HG02943 (cell line): Measurements from ENCODE around the gene KLHL35.

ENCODE experiments used
- ATAC-seq: cut with Tn5 transposase; IDR thresholded peaks from one replicate; pipeline ENCODE4 v1.9.1; 2021; ENCODE audit warnings: mild to moderate bottlenecking, low read depth, moderate library complexity; ENCODE audit not compliant: unreplicated experiment

Gene KLHL35, protein sequence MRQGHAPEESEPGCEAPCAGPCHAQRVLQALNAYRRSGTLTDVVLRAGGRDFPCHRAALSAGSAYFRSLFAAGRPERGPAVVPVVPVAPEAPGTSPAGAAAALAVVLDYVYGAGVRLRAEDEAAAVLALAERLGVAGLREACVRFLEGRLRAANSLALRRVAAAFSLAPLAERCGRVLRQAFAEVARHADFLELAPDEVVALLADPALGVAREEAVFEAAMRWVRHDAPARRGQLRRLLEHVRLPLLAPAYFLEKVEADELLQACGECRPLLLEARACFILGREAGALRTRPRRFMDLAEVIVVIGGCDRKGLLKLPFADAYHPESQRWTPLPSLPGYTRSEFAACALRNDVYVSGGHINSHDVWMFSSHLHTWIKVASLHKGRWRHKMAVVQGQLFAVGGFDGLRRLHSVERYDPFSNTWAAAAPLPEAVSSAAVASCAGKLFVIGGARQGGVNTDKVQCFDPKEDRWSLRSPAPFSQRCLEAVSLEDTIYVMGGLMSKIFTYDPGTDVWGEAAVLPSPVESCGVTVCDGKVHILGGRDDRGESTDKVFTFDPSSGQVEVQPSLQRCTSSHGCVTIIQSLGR

DNA sequence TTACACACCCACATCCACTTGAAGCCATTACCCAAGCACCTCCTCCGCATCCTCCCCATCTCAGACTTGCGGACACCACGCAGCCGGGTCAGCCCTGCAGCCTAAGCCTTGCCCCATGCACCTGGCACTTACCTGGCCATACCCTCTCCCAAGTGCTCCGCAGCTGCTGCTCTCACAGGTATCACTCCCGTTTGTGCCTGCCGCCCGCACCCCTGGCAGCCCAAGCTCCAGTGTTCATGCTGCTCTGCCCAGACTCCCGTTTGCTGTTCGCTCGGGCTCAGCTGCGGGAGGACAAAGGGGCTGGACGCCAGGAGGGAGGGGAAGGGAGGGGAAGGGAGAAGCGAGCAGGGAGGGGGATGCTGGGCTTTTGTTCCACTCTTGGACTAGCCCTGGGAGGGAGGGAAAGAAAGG, at the start of gene KLHL35:
KLHL35 (minus strand) TSS at position 293 of the 411 bp plus-strand sequence. CDS start 2,574 bp downstream, outside the sequence.
- no peak for ATAC-seq

DNA sequence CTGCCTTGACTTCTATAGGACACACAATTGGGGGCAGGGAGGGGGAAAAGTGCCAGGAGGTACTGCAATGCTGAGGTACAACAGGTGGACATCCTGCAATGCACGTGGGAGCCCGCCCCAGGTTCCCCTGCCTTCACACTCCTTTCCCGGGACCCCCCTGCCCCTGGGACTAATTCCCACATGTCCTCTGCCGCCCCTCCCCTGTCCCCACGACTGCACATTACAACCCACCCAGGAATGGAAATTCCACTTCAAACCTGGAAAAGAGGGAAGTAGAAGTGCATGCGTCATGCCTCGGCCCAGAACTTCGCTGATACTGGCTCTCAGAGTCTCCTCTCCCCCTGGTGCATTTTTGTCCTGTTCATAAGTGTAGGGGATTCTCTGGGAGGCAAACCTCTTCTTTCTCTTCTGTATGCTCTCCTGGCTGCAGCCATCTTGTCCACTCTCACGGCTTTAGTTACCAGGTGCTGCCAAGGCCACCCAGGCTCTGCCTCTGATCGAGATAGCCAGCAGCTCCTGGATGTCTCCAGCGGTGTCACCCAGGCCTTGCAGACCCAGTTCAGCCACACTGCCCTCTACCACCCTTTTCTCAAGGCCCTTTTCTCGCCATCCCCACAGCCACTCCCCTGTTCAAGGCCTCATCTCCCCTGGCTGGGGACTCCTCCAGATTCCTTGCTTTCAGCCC, 49.1 kb upstream of the KLHL35 start:
- no peak for ATAC-seq

DNA sequence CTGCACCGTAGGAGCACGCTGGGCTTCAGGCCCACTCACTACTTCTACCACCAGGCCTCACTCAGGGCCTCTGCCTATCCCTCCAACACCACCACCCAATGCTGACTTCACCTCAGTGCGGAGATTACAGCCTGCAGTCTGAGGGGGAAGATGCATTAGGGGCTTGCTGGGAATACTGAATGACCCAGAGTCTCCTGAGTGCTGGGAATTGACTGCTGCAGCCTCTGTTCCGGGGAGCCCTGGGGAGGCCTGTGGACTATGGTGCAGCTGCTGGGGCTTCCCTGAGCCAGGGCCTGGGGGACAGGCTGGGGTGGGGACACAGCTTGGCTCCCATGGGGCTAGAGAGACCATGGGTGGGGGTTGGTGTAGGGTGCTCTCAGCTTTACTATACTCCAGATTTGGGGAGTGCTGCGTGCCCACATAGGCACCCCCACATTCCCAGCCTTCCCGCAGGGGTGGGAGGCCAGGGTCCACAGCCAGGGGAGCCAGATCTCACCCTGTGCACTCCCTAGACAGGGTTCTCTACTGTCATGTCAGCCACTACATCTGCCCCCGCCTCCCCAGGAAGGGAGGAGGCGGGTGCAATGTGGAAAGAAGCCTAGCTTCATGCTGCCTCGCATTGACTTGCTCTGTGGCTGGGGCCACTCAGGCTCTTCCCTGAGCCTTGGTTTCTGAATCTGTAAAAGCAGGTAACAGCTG, 48.4 kb upstream of the KLHL35 start:
- no peak for ATAC-seq

DNA sequence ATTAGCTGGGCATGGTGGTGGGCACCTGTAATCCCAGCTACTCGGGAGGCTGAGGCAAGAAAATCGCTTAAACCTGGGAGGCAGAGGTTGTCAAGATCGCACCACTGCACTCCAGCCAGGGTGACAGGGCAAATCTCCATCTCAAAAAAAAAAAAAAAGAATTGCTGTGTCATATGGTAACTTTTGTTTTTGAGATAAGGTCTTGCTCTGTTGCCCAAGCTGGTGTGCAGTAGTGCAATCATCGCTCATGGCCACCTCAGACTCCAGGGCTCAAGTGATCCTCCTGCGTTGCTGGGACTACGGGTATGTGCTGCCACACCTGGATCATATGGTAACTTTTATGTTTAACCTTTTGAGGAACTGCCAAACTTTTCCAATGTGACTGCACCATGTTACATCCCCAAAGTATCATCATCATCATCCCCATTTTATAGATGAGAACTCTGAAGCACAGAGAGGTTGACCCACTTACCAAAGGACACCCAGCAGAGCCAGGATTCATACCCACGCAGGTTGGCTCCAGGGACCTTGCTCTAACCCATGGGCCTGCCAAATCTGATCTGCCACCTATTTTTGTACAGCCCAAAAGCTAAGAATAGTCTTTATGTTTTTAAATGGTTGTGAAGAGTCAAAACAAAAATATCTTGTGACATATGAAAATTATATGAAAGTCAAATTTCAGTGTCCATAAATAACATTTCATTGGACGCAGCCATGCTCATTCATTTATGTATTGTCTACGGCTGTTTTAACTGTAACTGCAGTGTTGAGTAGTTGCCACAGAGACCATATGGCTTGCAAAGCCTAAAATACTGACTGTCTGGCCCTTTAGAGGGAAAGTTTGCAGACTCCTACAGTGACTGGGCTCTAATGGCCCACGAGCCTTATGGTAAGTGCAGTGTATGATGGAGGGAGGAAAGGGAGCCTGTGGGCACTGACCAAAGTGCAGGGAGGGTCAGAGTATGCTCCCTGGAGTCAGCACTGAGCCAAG, 47.5 kb upstream of the KLHL35 start:
- ATAC-seq, result no peak

DNA sequence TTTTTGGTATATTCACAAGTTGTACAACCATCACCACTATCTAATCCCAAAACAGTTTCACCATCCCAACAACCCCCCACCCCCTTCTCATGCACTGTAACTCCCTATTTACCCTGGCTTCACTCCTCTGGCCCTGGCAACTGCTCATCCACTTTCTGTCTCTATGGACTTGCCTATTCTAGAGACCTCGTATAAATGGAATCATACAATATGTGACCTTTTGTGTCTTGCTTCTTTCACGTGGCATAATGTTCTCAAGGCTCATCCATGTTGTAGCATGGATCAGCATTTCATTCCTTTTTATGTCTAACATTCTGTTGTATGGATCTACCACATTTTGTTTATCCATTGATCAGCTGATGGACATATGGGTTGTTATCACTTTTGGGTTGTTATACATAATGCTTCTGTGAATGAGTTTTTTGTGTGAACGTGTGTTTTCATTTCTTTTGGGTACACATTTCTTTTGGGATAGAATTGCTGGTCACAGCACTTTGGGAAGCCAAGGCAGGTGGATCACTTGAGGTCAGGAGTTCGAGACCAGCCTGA, 46.7 kb upstream of the KLHL35 start:
- no peak for ATAC-seq

DNA sequence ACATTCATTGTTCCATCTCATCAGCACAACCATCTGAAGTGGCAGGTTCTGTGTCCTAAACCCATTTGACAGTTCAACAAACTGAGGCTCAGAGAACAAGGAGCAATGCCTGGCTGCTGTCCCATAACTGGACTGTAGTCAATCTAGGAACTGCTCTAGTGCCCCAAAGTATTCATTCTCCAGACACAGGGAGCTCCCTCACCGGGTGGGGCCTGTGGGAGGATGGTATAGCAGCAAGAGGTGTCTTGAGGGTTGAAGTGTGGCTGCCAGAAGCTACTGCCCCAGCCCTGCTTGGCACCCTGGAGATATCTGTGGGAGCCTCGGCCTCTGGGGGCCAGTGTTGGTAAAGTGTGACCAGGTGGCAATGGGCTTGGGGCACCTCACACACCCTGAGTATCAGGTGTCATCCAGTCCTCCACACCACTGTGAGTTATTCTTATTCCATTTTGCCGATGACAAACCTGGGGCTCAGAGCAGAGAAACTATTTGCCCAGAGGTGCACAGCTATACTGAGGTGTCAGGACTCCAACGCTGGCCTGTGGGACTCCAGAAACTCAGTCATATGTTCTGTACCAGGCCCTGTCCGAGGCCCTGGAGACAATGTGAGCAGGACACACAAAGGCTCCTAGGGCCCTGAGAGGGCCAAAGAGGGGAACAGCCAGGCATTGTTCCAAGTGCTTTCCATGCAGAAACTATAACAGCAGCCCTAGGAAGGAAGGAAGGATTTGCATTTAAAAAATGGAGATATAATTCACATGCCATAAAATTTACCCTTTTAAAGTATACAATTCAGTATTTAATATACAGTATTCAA, 46.0 kb upstream of the KLHL35 start:
- ATAC-seq, result no peak

DNA sequence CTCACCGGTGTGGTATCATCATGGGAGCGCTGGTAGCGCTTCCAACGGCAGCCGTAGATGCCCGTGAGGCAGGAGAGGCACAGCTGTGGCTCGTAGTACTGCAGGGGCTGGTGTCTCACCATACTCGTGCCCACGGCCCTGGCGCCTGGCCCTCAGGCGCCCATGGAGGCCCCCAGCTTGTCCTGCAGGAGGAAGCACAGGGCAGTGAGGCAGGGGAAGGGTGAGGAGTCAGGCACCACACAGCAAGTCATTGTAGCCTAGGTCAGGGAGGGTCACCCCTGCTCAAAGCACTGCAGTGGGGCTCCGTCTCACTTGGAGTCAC, 44.6 kb upstream of the KLHL35 start:
- no peak for ATAC-seq

DNA sequence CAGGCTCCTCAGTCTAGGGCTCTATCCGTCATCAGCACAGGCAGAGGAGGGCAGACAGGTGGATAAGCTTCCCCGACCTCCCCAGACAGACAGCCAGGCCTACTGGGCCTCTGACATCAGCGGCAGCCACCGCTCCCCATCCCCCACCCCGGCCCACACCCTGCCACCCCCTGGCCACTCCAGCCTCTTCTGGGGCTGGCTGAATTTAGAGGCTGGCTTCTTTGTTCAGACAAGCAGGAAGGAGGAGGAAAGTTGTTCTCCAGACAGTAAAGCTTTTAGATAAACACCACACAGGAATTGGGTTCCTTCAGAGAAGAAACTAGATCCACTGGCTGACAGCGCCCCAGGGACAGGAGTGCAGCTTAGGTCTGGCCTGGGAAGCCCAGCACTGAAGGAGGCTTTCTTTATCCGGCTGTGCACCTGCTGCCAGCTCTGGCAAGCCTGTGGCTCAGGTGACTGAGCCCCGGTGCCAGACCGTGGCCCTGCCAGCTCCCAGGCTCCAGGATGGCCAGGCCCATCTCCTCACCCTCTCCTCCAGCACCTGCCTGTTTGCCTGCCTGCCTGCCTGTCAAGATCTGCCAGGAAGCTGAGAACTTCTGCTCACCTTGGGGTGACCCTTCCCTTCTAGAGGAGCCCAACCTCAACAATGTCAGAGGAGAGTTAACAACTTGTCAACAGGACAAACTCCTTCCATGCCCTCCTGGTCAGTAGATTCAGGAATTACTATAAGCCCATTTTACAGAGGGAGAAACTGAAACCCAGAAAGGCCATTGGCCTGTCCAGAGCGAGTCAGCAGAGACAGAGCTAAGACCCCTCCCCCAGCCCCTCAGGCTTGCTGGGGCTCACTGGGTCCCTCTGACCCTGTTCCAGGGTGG, 44.0 kb upstream of the KLHL35 start:
- ATAC-seq, result no peak

DNA sequence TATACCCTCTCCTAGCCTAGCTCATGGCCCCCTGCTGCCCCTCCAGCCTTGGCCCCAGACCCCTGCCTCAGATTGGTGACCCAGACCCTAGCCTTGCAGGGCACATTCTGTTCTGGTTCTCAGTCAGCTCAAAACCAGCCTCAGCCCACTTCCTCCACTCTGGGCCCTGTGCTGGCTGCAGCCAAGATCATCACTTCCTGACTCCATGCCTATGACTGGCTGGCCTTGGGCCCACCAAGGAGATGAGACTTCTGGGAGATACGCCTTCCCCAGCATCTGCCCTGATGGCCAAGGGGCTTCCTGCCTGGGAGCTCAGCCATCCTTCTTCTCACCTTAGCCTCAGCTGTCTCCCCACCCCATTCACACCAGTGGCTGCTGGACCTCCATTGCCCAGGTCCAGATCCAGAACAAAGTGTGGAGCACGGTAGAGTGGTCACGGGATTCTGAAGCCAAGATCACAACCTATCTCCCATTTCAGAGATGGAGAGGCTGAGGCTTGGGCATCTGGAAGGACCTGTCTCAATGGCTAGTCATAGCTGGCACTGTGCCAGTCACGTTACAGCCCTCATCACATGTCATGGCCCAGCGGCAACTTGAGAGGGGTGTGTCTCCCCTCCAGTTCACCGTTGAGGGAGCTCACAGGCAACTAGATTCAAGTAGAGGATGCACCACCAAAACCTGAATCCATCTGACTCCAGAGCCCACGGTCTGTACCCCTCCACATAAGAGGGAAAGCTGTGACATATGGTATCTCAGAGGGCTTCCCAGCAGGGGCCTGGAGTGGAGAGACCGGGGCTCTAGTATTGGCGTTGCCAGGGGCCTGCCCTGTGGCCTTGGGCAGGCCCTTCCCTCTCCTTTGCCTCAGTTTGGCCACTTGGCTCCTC, 43.0 kb upstream of the KLHL35 start:
- no peak for ATAC-seq

DNA sequence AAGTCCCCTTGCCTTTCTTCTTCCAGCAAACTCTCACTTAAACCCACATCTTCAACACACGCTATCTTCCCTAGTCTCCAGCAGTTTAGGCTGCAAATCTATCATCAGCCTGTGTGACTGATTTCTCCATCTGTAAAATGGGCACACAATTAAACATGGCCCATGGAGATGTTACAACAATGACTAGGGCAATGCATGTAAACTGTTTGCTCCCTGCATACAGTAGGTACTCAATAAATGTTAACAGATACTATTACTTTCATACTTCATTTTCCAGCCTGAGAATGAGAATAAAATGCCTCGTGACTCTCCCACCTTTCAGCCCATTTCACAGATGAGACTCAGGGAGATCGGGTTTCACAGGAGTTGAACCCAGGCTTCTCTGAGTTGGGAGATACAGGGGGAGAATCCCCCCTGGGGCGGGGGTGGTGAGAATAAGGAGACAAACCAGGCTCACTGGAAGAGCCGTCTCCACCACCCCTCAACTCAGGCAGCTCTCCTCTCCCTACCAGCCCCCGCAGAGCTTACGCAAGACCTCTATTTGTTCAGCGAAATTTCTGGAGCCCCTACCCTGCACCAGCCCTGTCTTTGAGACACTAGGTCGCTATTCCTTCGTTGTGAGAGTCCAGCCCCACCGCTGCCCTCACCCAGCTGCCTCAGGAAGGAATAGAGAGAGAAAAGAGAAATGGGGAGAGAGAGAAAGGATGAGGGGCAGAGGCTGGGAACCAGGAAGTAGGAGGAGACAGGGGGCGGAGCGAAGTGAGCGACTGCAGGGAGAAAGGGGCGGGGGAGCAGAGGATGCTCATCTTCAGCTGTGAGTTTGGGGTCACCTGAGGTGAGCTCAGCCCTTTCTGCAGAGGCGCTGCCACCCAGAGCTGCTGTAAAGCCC, 42.1 kb upstream of the KLHL35 start:
- ATAC-seq, result no peak

DNA sequence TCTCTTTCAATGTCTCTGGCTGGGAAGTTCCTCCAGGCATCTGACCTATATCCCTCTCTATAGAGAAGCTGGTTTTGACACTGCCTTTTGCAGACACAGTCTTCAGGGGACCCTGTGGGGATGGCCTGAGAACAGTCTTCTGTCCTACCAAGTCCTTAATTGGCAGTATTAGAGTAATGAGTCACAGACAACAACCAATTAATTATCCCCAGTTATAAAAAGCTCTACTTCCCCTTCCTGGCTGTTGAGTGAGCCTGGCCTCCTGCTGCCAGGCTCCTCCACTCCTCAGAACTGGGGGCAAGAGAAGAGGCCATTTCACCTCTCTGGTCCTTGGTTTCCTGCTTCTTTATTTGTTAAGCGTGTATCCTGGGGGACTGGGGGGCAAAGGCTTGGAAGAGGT, 41.2 kb upstream of the KLHL35 start:
- ATAC-seq, result no peak

DNA sequence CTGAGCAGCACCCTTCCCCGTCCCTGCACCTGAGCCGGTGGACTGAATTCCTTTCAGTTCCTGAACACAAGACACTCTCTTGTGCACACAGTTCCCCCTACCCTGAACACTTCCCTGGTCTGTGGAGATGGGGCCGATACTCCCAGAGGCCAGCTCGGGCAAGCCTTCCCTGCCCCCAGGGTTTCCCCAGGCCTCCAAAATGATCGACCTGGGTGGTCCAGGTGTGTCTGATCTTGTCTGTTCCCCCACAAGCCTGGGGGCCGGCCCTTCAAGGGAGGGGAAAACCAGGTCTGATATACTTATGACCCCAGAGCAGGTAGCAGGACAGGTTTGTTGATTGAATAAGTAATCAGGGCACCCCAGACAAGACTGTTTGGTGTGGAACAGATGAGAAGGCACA, 40.7 kb upstream of the KLHL35 start:
- no peak for ATAC-seq

DNA sequence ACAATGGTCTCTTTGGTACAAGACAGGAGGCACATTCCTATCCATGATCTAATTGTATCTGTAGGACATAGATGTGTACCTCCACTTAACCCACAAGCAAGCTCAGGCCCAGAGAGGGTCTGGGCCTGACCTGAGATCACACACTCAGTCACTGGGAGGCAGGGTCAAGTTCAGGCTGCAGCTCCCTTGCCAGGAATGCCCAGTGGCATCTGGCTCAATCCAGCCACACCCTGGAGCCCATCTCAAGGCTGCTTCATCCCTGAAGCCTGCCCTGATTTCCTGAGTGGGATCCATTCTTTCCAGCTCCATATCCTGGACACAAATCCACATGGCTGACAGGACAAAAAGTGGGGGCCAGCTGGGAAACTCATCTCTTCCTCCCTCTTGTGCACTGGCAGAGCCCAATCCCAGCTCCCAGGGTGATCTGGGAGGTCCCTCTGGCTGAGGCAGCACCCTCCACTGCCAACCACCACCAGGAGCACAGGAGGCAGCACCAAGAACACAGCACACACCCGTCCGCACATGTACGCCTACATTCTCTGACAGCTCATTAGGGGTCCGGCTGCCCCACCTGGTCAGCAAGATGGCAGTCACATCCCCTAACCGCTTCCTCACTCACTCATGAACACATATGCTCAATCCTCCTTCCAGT, 39.2 kb upstream of the KLHL35 start:
- ATAC-seq, result no peak

DNA sequence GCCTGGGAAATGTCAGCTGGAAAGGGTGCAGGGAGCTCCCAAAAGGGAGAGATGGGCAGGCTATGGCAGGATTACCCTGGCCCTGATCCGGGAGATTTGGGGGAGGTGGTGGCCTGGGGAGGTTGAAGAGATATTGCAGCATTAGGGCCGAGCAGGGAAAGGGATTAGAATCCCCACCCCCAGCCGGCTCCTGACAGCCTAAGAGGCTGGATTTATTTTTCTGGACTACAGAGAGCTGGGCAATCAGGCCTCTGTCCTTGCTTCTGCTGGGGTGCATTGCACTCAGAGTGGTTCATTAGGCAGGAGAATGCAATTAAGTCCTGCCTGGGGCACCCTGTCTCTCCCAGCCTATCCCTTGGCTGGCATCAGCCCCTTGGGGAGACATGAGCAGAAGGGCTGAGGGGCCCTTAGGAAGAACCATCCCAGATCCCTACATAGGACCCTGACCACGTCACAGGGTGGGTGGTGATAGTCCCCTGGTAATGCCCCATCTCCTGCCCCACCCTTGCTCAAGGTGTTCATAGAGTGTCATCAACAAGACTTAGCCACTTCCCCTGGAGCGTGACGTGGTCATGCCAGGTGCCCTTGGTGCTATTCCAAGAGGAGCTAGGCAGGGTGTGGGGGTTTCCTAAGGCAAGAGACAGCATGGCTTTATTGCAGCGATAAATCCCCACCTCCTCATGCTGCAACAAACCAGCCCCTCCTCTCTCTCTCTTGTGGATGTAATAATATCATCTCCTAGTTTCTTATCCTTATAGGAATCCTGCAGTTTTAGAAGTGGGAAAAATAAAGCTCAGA, 38.4 kb upstream of the KLHL35 start:
- ATAC-seq, result no peak
